ENCODE measurements around the gene MPO.

- no peak for TF ChIP-seq CTCF (IDR thresholded peaks at IDR 0.05)
- TF ChIP-seq EZH2 (IDR thresholded peaks at IDR 0.05; ENCODE audit: borderline replicate concordance, insufficient read depth, low read depth, low read length, poor library complexity, severe bottlenecking), result no peak
Measured at GRCh38 chr17:58254803-58255202, 25.9 kb downstream of the MPO start.
